ENCODE data around the gene REEP1. TPM values are rescaled to one million over a fixed set of nuclear protein-coding genes. Genes with fewer than 3 reads are reported as not detected.

Gene REEP1
- polyA plus RNA-seq, 1 donor (not counting 4 experiments of a cell fraction or from before 2014, with no cell fraction given) = 0.30 TPM

DNA sequence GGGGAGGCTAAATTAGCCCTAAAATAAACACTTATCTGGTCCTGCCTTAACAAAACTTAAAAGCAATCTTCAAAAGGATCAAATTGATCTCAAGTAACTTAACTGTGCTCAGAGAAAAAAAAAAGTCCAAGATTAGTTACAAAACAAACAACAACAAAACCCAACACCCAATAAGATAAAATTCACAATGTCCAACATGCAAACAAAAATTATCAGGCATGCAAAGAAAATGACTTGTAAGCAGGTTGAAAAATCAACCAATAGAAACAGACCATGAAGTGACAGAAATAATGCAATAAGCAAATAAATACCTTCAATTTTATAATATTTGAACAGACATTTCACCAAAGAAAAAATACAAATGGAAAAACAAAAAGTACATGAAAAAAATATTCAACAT, 4.0 kb upstream of the REEP1 start:
- no peak for TF ChIP-seq EZH2 (IDR thresholded peaks at IDR 0.05; ENCODE audit: low read length)
- TF ChIP-seq, protein P1, sequence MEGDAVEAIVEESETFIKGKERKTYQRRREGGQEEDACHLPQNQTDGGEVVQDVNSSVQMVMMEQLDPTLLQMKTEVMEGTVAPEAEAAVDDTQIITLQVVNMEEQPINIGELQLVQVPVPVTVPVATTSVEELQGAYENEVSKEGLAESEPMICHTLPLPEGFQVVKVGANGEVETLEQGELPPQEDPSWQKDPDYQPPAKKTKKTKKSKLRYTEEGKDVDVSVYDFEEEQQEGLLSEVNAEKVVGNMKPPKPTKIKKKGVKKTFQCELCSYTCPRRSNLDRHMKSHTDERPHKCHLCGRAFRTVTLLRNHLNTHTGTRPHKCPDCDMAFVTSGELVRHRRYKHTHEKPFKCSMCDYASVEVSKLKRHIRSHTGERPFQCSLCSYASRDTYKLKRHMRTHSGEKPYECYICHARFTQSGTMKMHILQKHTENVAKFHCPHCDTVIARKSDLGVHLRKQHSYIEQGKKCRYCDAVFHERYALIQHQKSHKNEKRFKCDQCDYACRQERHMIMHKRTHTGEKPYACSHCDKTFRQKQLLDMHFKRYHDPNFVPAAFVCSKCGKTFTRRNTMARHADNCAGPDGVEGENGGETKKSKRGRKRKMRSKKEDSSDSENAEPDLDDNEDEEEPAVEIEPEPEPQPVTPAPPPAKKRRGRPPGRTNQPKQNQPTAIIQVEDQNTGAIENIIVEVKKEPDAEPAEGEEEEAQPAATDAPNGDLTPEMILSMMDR (optimal IDR thresholded peaks at IDR 0.05 in 1 of 3, IDR thresholded peaks at IDR 0.05 in 1 of 3, conservative IDR thresholded peaks at IDR 0.05 in 1 of 3; ENCODE audit: extremely low read depth in 1 of 3, insufficient read depth in 2 of 3, low read length in 3 of 3) = no peak
- Histone ChIP-seq H3K9ac (ENCODE audit: control insufficient read depth, extremely low read depth, insufficient read depth, low read length) (no peak overlapping the region), H3K4me3 (ENCODE audit: control insufficient read depth in 2 of 3, extremely low read depth in 1 of 3, insufficient read depth in 2 of 3, low read depth in 1 of 3, low read length in 3 of 3) (no peak overlapping the region), H3K36me3 (ENCODE audit: control insufficient read depth in 2 of 2, extremely low read depth in 1 of 2, insufficient read depth in 2 of 2, low read length in 2 of 2) (no peaks in the 10 kb centered on the region), H3K27me3 (ENCODE audit: control insufficient read depth, extremely low read depth, insufficient read depth, low read length) (peaks cover 40% of the 10 kb centered on the region), H3K79me2 (ENCODE audit: control insufficient read depth, insufficient read depth, low read length) (no peaks in the 10 kb centered on the region), H3K4me1 (ENCODE audit: control insufficient read depth, extremely low read depth, insufficient read depth, low read length) (peaks cover 5% of the 10 kb centered on the region), H3K9me3 (ENCODE audit: control insufficient read depth, low read depth, low read length) (no peaks in the 10 kb centered on the region), H3K9me1 (ENCODE audit: control insufficient read depth, extremely low read depth, insufficient read depth, low read length) (no peaks in the 10 kb centered on the region), H2AFZ (ENCODE audit: control insufficient read depth, low read length) (no peak overlapping the region), H3K4me2 (ENCODE audit: control insufficient read depth, extremely low read depth, insufficient read depth, low read depth, low read length) (no peak overlapping the region), H4K20me1 (ENCODE audit: control insufficient read depth, extremely low read depth, insufficient read depth, low read length) (no peaks in the 10 kb centered on the region), H3K27ac (ENCODE audit: control insufficient read depth, insufficient read depth, low read length) (no peak overlapping the region)
- FAIRE-seq (no peak), DNase-seq (ENCODE audit: low read depth, low spot score) (no peak)
- dilution Hi-C loops (cut with MboI; ENCODE audit: extremely low pct_ligation_motif_present, low sequenced_read_pairs) = no loop called here

- Histone ChIP-seq H3K9me3 (ENCODE audit: control insufficient read depth, low read depth, low read length) (no peaks in the 10 kb centered on the region), H3K9ac (ENCODE audit: control insufficient read depth, extremely low read depth, insufficient read depth, low read length) (no peak overlapping the region), H3K36me3 (ENCODE audit: control insufficient read depth in 2 of 2, extremely low read depth in 1 of 2, insufficient read depth in 2 of 2, low read length in 2 of 2) (no peaks in the 10 kb centered on the region), H3K9me1 (ENCODE audit: control insufficient read depth, extremely low read depth, insufficient read depth, low read length) (no peaks in the 10 kb centered on the region), H2AFZ (ENCODE audit: control insufficient read depth, low read length) (no peak overlapping the region), H3K27me3 (ENCODE audit: control insufficient read depth, extremely low read depth, insufficient read depth, low read length) (peaks cover 58% of the 10 kb centered on the region), H3K27ac (ENCODE audit: control insufficient read depth, insufficient read depth, low read length) (no peak overlapping the region), H3K4me3 (ENCODE audit: control insufficient read depth in 2 of 3, extremely low read depth in 1 of 3, insufficient read depth in 2 of 3, low read depth in 1 of 3, low read length in 3 of 3) (no peak overlapping the region), H4K20me1 (ENCODE audit: control insufficient read depth, extremely low read depth, insufficient read depth, low read length) (no peaks in the 10 kb centered on the region), H3K79me2 (ENCODE audit: control insufficient read depth, insufficient read depth, low read length) (no peaks in the 10 kb centered on the region), H3K4me2 (ENCODE audit: control insufficient read depth, extremely low read depth, insufficient read depth, low read depth, low read length) (no peak overlapping the region), H3K4me1 (ENCODE audit: control insufficient read depth, extremely low read depth, insufficient read depth, low read length) (peaks cover 9% of the 10 kb centered on the region)
- DNase-seq (ENCODE audit: low read depth, low spot score) (no peak), FAIRE-seq (no peak)
- dilution Hi-C loops (cut with MboI; ENCODE audit: extremely low pct_ligation_motif_present, low sequenced_read_pairs) = no loop called here
- TF ChIP-seq, protein P1 (optimal IDR thresholded peaks at IDR 0.05 in 1 of 3, IDR thresholded peaks at IDR 0.05 in 1 of 3, conservative IDR thresholded peaks at IDR 0.05 in 1 of 3; ENCODE audit: extremely low read depth in 1 of 3, insufficient read depth in 2 of 3, low read length in 3 of 3) = no peak
- TF ChIP-seq EZH2 (IDR thresholded peaks at IDR 0.05; ENCODE audit: low read length) = no peak
These were observed 1.4 kb upstream of the REEP1 start for GRCh38 chr2:86338778-86339295.

All from keratinocyte (primary cell).